T-helper 1 cell treated with Interleukin-12 subunit alpha and Interleukin-12 subunit beta and Interleukin-4 antibody, amounts not matched to agents 30 ng/mL and 1 ng/mL, for 36 hours (primary cell): ENCODE results near the gene NIBAN1. TPM values are rescaled to one million over a fixed set of nuclear protein-coding genes. Genes with fewer than 3 reads are reported as not detected.
"Not testable (repeated sequence)": the region's sequence is repeated elsewhere in the genome, so short reads cannot be mapped to it uniquely, and the experiment has no call there.

Experiments
- intact Hi-C: fragments of 100-400 bp; cut with micrococcal nuclease; formaldehyde crosslinking; loops from one replicate; pipeline ENCODE4 v1.15.1; 2024
- total RNA-seq: library from RNA; stranded (reverse); gene quantifications from 2 replicates; pipeline ENCODE4 v1.2.3, GENCODE V29; 2022

The NIBAN1 gene
- total RNA-seq, result 49.8 and 53.2 TPM in 2 replicates

GRCh38 chr1:184974056-184974836 lies at the start of gene NIBAN1:
TSS of gene NIBAN1 (minus strand) at chr1:184974508. CDS start at chr1:184974356, 152 bp downstream.
- intact Hi-C loops, result loop anchor here (1.0 to 10.0 kb wide), 8 partner anchors 183 to 1499 kb away; partner anchors contain the start of genes ARPC5, IVNS1ABP, SMG7 and SWT1

GRCh38 chr1:185017966-185018365 lies 43.7 kb upstream of the NIBAN1 start:
- intact Hi-C loops, result no loop called here

- intact Hi-C loops, result no loop called here
These were observed 43.0 kb upstream of the NIBAN1 start for GRCh38 chr1:185017338-185017737.

- intact Hi-C loops, result no loop called here
These were observed 42.6 kb upstream of the NIBAN1 start for GRCh38 chr1:185016880-185017279.

GRCh38 chr1:185015631-185016030 lies 41.3 kb upstream of the NIBAN1 start:
- intact Hi-C loops, result no loop called here

- intact Hi-C loops, result no loop called here
These were observed 40.6 kb upstream of the NIBAN1 start for GRCh38 chr1:185014941-185015340.

- intact Hi-C loops, result no loop called here
These were observed 36.1 kb upstream of the NIBAN1 start for GRCh38 chr1:185010361-185010760.

- intact Hi-C loops, result no loop called here
These were observed 34.5 kb upstream of the NIBAN1 start for GRCh38 chr1:185008838-185009237.

- intact Hi-C loops, result not testable (repeated sequence)
These were observed 27.1 kb upstream of the NIBAN1 start for GRCh38 chr1:185001312-185001880.

- intact Hi-C loops, result not testable (repeated sequence)
These were observed 25.7 kb upstream of the NIBAN1 start for GRCh38 chr1:184999974-185000373.

GRCh38 chr1:184994301-184994700 lies 20.0 kb upstream of the NIBAN1 start:
- intact Hi-C loops, result no loop called here

GRCh38 chr1:184992271-184992670 lies 18.0 kb upstream of the NIBAN1 start:
- intact Hi-C loops, result no loop called here

- intact Hi-C loops, result no loop called here
These were observed 15.9 kb upstream of the NIBAN1 start for GRCh38 chr1:184990204-184990603.

- intact Hi-C loops, result loop anchor here (10.0 kb wide), 1 partner anchor 764 kb away; no protein-coding TSS in a partner anchor
These were observed 14.2 kb upstream of the NIBAN1 start for GRCh38 chr1:184988506-184988905.

- intact Hi-C loops, result loop anchor here (10.0 kb wide), 1 partner anchor 763 kb away; no protein-coding TSS in a partner anchor
These were observed 13.4 kb upstream of the NIBAN1 start for GRCh38 chr1:184987696-184988095.

GRCh38 chr1:184986250-184986649 lies 11.9 kb upstream of the NIBAN1 start:
- intact Hi-C loops, result loop anchor here (10.0 kb wide), 1 partner anchor 761 kb away; no protein-coding TSS in a partner anchor

- intact Hi-C loops, result loop anchor here (1.0 to 10.0 kb wide), 7 partner anchors 9 to 905 kb away; no protein-coding TSS in a partner anchor
These were observed 8.0 kb upstream of the NIBAN1 start for GRCh38 chr1:184982002-184982954.

GRCh38 chr1:184980726-184981125 lies 6.4 kb upstream of the NIBAN1 start:
- intact Hi-C loops, result loop anchor here (5.0 to 10.0 kb wide), 3 partner anchors 702 to 903 kb away; no protein-coding TSS in a partner anchor

- intact Hi-C loops, result loop anchor here (1.0 to 10.0 kb wide), 5 partner anchors 70 to 1501 kb away; partner anchors contain the start of genes IVNS1ABP, RNF2 and SMG7
These were observed 1.0 kb upstream of the NIBAN1 start for GRCh38 chr1:184975208-184975870.

- intact Hi-C loops, result loop anchor here (1.0 to 10.0 kb wide), 9 partner anchors 71 to 1500 kb away; partner anchors contain the start of genes ARPC5, IVNS1ABP, RNF2 and SMG7
These were observed 468 bp upstream of the NIBAN1 start for GRCh38 chr1:184974837-184975115.
